ENCODE results near the gene CCDC175.

The CCDC175 gene

GRCh38 chr14:59580911-59581310 lies 4.3 kb upstream of the CCDC175 start:
- TF ChIP-seq CTCF (IDR thresholded peaks at IDR 0.05; ENCODE audit: low read depth, low read length, missing control alignments) = no peak
- no peak for DNase-seq (ENCODE audit: extremely low read depth, low read depth)
- H3K4me3 ChIP-seq (replicated peaks; ENCODE audit: low read depth, low read length) = no peak overlapping the region

DNA sequence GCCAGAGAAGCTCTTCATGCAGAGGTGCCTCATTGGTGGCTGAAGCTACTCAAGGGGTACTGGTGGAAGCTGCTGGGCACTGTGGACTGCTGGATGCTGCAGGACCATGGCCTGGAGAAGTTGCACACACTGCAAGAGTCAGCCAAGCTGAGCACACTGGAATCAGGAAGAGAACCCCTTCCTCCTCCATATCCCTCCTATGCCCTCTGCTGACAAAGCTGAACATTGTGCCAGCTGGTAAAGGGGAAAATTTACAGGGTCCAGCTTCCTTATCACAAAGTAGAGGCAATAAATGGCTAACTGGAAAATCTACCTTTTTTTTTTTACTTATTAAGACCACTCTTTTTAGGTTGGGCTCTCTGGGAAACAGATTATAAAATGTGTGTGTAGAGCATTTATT lies 6.5 kb downstream of the CCDC175 start:
- no peak for DNase-seq (ENCODE audit: extremely low read depth, low read depth)
- H3K4me3 ChIP-seq (replicated peaks; ENCODE audit: low read depth, low read length) = no peak overlapping the region
- TF ChIP-seq CTCF (IDR thresholded peaks at IDR 0.05; ENCODE audit: low read depth, low read length, missing control alignments) = no peak

DNA sequence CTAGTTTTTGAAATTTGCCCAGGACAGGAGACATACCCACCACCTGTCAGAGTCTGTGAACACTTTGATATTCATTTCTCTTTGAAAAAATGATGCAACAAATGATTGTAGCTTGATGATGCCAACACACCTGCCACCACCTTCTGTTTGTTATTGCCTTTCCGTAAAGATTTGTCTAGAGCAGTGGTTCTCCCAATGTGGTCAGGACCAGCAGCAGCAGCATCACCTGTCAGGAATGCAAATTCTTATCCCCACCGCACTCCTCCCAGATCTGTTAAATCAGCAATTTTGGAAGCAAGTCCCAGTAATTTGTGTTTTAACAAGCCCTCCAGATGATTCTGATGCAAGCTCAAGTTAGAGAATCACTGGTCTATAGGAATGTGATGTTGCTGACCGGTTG lies 9.9 kb downstream of the CCDC175 start:
- no peak overlapping the region for H3K4me3 ChIP-seq (replicated peaks; ENCODE audit: low read depth, low read length)
- no peak for TF ChIP-seq CTCF (IDR thresholded peaks at IDR 0.05; ENCODE audit: low read depth, low read length, missing control alignments)
- no peak for DNase-seq (ENCODE audit: extremely low read depth, low read depth)

GRCh38 chr14:59566296-59566695 lies 10.3 kb downstream of the CCDC175 start:
- no peak for TF ChIP-seq CTCF (IDR thresholded peaks at IDR 0.05; ENCODE audit: low read depth, low read length, missing control alignments)
- H3K4me3 ChIP-seq (replicated peaks; ENCODE audit: low read depth, low read length) = no peak overlapping the region
- no peak for DNase-seq (ENCODE audit: extremely low read depth, low read depth)

- no peak for TF ChIP-seq CTCF (IDR thresholded peaks at IDR 0.05; ENCODE audit: low read depth, low read length, missing control alignments)
- DNase-seq (ENCODE audit: extremely low read depth, low read depth) = no peak
- H3K4me3 ChIP-seq (replicated peaks; ENCODE audit: low read depth, low read length) = no peak overlapping the region
Observed at GRCh38 chr14:59565087-59565486, 11.5 kb downstream of the CCDC175 start.

DNA sequence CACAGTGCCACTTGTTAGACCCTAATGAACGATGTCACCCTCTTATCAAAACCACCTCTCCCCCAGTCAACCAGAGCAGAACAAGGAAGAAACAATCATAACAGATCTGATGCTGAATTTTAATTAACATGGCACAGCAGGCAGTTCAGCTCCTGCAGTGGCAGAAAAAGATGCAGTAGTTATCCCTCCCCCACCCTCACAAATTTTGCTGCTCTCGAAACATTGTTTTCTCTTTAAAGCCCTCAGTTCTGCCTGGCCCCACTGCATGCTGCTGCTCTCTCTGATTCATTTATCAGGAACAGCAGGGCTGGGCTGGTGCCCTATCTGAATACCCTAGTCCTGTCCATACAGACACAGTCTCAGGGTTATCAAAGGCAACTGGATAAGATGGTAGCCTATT lies 12.2 kb downstream of the CCDC175 start:
- TF ChIP-seq CTCF (IDR thresholded peaks at IDR 0.05; ENCODE audit: low read depth, low read length, missing control alignments) = no peak
- DNase-seq (ENCODE audit: extremely low read depth, low read depth) = no peak
- H3K4me3 ChIP-seq (replicated peaks; ENCODE audit: low read depth, low read length) = no peak overlapping the region

GRCh38 chr14:59547310-59547709 lies 29.3 kb downstream of the CCDC175 start:
- no peak overlapping the region for H3K4me3 ChIP-seq (replicated peaks; ENCODE audit: low read depth, low read length)
- DNase-seq (ENCODE audit: extremely low read depth, low read depth) = no peak
- TF ChIP-seq CTCF (IDR thresholded peaks at IDR 0.05; ENCODE audit: low read depth, low read length, missing control alignments) = no peak
